HG02852 (cell line): ENCODE measurements around the gene SLC25A51.
"Not testable (repeated sequence)": the region's sequence is repeated elsewhere in the genome, so short reads cannot be mapped to it uniquely, and the experiment has no call there.

Experiments
- ATAC-seq: cut with Tn5 transposase; IDR thresholded peaks from one replicate; pipeline ENCODE4 v1.9.1; 2021; ENCODE audit warnings: mild to moderate bottlenecking, moderate library complexity; ENCODE audit not compliant: unreplicated experiment

The SLC25A51 gene

GRCh38 chr9:37921546-37922300 is 17.8 kb upstream of the SLC25A51 start:
- ATAC-seq, result no peak

GRCh38 chr9:37921168-37921510 is 17.2 kb upstream of the SLC25A51 start:
- no peak for ATAC-seq

GRCh38 chr9:37920471-37921167 is 16.7 kb upstream of the SLC25A51 start:
- peak; percentile 82 for ATAC-seq

GRCh38 chr9:37919956-37920335 is 16.0 kb upstream of the SLC25A51 start:
- no peak for ATAC-seq

GRCh38 chr9:37919246-37919955 is 15.5 kb upstream of the SLC25A51 start:
- no peak for ATAC-seq

GRCh38 chr9:37918665-37919170 is 14.8 kb upstream of the SLC25A51 start:
- ATAC-seq, result no peak

GRCh38 chr9:37917801-37918664 is 14.1 kb upstream of the SLC25A51 start:
- no peak for ATAC-seq

- no peak for ATAC-seq
Observed at GRCh38 chr9:37917313-37917731, 13.4 kb upstream of the SLC25A51 start.

GRCh38 chr9:37916471-37917312 is 12.8 kb upstream of the SLC25A51 start:
- no peak for ATAC-seq

GRCh38 chr9:37915911-37916470 is 12.1 kb upstream of the SLC25A51 start:
- ATAC-seq, result no peak

- ATAC-seq, result no peak
Observed at GRCh38 chr9:37914701-37915358, 10.9 kb upstream of the SLC25A51 start.

- no peak for ATAC-seq
Observed at GRCh38 chr9:37914154-37914551, 10.2 kb upstream of the SLC25A51 start.

GRCh38 chr9:37913480-37914153 is 9.7 kb upstream of the SLC25A51 start:
- ATAC-seq, result peak; percentile 61

- ATAC-seq, result no peak
Observed at GRCh38 chr9:37911271-37911681, 7.3 kb upstream of the SLC25A51 start.

- no peak for ATAC-seq
Observed at GRCh38 chr9:37910271-37910670, 6.3 kb upstream of the SLC25A51 start.

GRCh38 chr9:37909836-37910235 is 5.9 kb upstream of the SLC25A51 start:
- ATAC-seq, result not testable (repeated sequence)

- ATAC-seq, result no peak
Observed at GRCh38 chr9:37909326-37909725, 5.4 kb upstream of the SLC25A51 start.

GRCh38 chr9:37908698-37909186 is 4.8 kb upstream of the SLC25A51 start:
- ATAC-seq, result no peak
